Large intestine (tissue), 3 donors: ENCODE data around the gene BAZ1A. TPM values are rescaled to one million over a fixed set of nuclear protein-coding genes. Genes with fewer than 3 reads are reported as not detected.

Experiments used
- DNase-seq, 2 donors: peaks; one replicate each; pipeline versions ENCODE4 v3.0.0 to v3.0.0-alpha.2; 2013
- H3K27ac ChIP-seq: one replicate; pipeline ENCODE4 v1.5.1; 2013; ENCODE audit warnings: low read length
- H3K27me3 ChIP-seq: 2 replicates; pipeline ENCODE4 v1.6.1; 2013; ENCODE audit warnings: low read length; ENCODE audit not compliant: control insufficient read depth, insufficient read depth
- H3K36me3 ChIP-seq: 2 replicates; pipeline ENCODE4 v1.6.1; 2013; ENCODE audit warnings: low read length; ENCODE audit not compliant: control insufficient read depth, insufficient read depth
- H3K4me1 ChIP-seq: one replicate; pipeline ENCODE4 v1.6.1; 2013; ENCODE audit warnings: low read length; ENCODE audit not compliant: control insufficient read depth, insufficient read depth
- H3K4me3 ChIP-seq: one replicate; pipeline ENCODE4 v1.5.1; 2013; ENCODE audit warnings: low read length
- H3K9me3 ChIP-seq: one replicate; pipeline ENCODE4 v1.6.1; 2013; ENCODE audit warnings: mild to moderate bottlenecking, low read depth, low read length, moderate library complexity; ENCODE audit not compliant: control insufficient read depth
- WGBS: methylation state at CpG from one replicate; pipeline ENCODE4 v1.1.5; 2013; ENCODE audit warnings: low lambda C conversion rate; ENCODE audit not compliant: insufficient coverage; 5-methylcytosine and 5-hydroxymethylcytosine counted together
- polyA plus RNA-seq: library from polyadenylated mRNA; unstranded; fragments of 120-200 nt; gene quantifications from one replicate; pipeline ENCODE4 v1.2.1, GENCODE V29; 2013

Gene BAZ1A
- polyA plus RNA-seq, 1 donor: 26.7 TPM

- no peak overlapping the region for H3K27ac ChIP-seq
- 100% methylated on average over 1 of the region's 7 CpGs for WGBS
- H3K4me1 ChIP-seq: no peaks in the 10 kb centered on the region
- no peak overlapping the region for H3K4me3 ChIP-seq
- DNase-seq: no peak
- H3K36me3 ChIP-seq: peaks cover 23% of the 10 kb centered on the region
- no peaks in the 10 kb centered on the region for H3K9me3 ChIP-seq
- H3K27me3 ChIP-seq: no peaks in the 10 kb centered on the region
These were observed 17.3 kb downstream of the BAZ1A start for GRCh38 chr14:34857689-34858449.

- Histone ChIP-seq H3K4me3 (no peak overlapping the region), H3K4me1 (no peaks in the 10 kb centered on the region), H3K36me3 (peaks cover 19% of the 10 kb centered on the region), H3K27me3 (no peaks in the 10 kb centered on the region), H3K27ac (no peak overlapping the region), H3K9me3 (no peaks in the 10 kb centered on the region)
- no peak for DNase-seq
These were observed 22.1 kb downstream of the BAZ1A start for GRCh38 chr14:34853041-34853440.

DNA sequence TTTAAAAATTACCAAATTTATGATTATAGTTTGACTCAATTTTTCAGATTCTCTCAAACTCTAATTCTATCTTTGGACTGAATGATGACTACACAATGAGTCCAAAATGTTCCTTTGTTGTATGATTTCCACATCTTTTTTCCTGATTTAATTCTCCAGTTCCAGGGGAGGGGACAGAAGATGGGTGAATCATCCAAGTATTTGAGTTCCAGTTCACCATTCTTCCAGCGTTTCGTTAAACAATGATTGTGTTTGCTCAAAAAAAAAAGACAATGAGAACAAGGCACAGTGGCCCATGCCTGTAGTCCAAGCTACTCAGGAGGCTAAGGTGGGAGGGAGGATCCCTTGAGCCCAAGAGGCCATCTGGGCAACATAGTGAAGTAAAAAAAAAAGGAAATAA is 23.8 kb downstream of the BAZ1A start:
- DNase-seq: no peak
- Histone ChIP-seq H3K27ac (no peak overlapping the region), H3K27me3 (no peaks in the 10 kb centered on the region), H3K9me3 (no peaks in the 10 kb centered on the region), H3K36me3 (peaks cover 15% of the 10 kb centered on the region), H3K4me1 (no peaks in the 10 kb centered on the region), H3K4me3 (no peak overlapping the region)
- 68% methylated on average over 2 of the region's 2 CpGs for whole genome bisulfite sequencing

- H3K27me3 ChIP-seq: no peaks in the 10 kb centered on the region
- H3K36me3 ChIP-seq: no peaks in the 10 kb centered on the region
- 100% methylated on average over 1 of the region's 1 CpG for WGBS
- no peak overlapping the region for H3K4me3 ChIP-seq
- H3K4me1 ChIP-seq: no peaks in the 10 kb centered on the region
- no peak for DNase-seq
- no peaks in the 10 kb centered on the region for H3K9me3 ChIP-seq
- H3K27ac ChIP-seq: no peak overlapping the region
These were observed 29.3 kb downstream of the BAZ1A start for GRCh38 chr14:34845869-34846268.

DNA sequence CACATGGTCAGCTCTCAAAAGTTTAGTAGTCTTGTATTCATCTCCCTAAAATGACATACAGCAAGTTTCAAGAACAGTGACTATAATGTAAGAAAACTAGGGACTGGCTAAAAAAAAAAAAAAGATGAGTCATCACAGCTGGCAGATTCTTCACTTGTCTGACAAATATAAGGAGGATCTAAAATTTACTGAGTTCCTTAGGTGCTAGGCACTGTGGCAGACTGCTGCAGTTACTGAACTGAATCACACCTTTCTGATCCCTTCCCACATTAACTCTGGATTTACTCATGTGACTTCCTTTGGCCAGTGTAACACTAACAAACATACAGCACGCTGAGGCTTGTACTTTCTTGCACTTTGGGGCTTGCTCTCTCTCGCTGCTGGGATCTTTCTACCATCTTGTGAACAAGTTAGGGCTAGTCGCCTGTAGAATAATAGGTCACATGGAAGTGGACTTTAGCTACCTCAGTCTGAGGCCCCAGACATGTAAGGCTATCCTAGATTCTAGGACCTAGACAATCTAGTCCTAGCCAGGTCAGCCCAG is 32.1 kb downstream of the BAZ1A start:
- WGBS: no CpG with 5 or more reads among the region's 3 CpGs
- H3K4me1 ChIP-seq: no peaks in the 10 kb centered on the region
- H3K27me3 ChIP-seq: no peaks in the 10 kb centered on the region
- no peak overlapping the region for H3K4me3 ChIP-seq
- DNase-seq: peak in 1 of 2 donors; percentile 5
- no peak overlapping the region for H3K27ac ChIP-seq
- no peaks in the 10 kb centered on the region for H3K36me3 ChIP-seq
- no peaks in the 10 kb centered on the region for H3K9me3 ChIP-seq

DNA sequence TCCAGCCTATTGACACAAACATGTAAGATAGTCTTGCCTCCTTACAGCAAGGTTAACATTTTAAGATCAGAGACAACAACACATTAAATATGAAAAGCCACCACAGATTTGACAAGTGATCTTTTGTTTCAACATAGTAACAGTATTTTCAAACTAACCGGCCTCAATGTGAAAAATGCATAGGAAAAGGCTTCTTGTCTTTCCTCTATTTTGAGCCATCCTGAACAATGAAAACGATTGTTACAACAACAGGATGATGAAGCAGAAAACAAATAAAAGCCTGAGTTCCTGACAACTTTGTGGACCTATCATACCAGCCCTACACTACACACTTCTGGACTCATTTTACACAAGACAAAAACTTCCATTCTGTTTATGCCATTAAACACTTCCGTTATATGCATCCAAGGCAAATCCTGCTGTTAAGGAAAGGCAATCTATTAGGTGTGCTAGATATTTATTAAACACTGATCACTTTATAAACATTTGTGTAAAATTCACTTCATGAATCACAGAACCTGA is 37.3 kb downstream of the BAZ1A start:
- Histone ChIP-seq H3K27ac (no peak overlapping the region), H3K4me3 (no peak overlapping the region), H3K9me3 (no peaks in the 10 kb centered on the region), H3K27me3 (no peaks in the 10 kb centered on the region), H3K36me3 (no peaks in the 10 kb centered on the region), H3K4me1 (no peaks in the 10 kb centered on the region)
- no peak for DNase-seq
- 100% methylated on average over 1 of the region's 3 CpGs for WGBS

DNA sequence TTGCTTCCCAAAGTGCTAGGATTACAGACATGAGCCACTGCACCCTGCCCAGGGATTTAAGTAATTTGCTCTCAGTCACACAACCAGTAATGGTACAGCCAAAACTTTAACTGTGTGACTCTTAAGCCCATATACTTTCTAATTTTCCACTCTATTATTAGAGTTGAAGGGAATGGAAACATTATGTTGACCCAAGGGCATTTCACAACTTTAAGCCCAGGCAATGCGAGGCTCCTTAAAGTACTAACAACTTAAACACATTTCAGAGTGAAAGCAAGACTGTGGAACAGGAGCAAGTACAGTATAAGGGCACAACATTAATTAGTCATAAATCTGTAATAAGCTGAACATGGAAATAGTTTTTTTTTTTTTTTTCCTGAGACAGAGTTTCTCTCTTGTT is 39.8 kb downstream of the BAZ1A start:
- Histone ChIP-seq H3K9me3 (no peaks in the 10 kb centered on the region), H3K36me3 (no peaks in the 10 kb centered on the region), H3K4me1 (no peaks in the 10 kb centered on the region), H3K27ac (no peak overlapping the region), H3K27me3 (no peaks in the 10 kb centered on the region), H3K4me3 (no peak overlapping the region)
- WGBS: no CpG with 5 or more reads among the region's 1 CpG
- DNase-seq: no peak

DNA sequence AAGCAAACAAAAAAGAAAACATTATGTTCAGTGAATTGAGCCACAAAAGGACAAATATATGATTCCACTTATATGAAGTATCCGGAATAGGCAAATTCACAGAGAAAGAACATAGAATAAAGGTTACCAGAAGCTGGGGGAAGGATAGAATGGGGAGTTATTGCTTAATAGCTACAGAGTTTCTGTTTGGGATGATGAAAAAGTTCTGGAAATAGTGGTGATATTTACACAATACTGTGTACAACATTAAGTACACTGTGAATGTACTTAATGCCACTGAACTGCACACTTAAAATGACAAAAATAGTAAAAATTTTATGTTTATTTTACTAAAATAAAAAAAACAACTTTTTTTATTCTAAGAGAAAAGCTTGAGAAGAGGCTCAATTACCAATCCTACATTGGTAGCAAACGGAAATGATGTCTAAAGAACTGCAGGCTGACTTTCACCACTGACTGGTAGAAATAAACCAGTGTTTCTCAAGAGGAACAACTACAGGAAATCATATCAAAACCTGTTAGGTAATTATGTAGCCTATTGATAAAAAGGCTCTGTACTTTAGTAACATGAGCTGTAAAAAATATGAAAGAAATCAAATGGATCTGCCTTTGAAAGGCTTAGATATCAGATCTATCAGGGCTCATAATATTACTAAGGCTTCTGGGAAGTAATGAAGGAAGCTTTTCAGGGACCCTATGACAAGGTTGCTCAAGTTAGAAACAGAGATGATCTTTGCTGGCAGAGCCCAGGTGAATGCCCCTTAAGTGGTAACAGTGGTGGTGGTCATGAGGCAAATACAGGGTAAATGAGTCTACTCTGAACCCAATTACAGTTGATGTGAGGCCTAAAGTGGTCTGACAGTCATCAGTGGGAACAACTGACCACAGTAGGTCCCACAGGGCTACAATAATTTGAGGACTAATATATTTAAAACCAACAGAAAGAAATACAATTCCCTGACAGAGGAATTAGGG is 41.3 kb downstream of the BAZ1A start:
- H3K27ac ChIP-seq: no peak overlapping the region
- WGBS: 93% methylated on average over 2 of the region's 2 CpGs
- H3K36me3 ChIP-seq: no peaks in the 10 kb centered on the region
- no peaks in the 10 kb centered on the region for H3K9me3 ChIP-seq
- H3K27me3 ChIP-seq: no peaks in the 10 kb centered on the region
- DNase-seq: no peak
- no peak overlapping the region for H3K4me3 ChIP-seq
- no peaks in the 10 kb centered on the region for H3K4me1 ChIP-seq

DNA sequence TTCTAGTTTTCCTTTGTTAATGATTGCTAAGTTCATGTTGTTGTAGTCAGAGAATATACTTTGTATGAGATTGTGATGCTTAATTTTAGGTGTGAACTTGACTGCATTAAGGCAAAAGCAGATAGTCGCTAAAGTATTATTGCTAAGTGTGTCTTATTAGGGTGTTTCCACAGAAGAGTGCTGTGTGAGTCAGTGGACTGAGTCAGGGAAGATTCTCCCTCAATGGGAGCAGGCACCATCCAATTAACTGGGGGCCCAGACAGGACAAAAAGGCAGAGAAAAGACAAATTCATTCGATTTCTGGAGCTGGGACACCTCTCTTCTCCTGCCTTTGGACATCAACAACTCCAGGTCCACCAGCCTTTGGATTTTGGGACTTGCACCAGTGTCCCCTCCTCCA is 48.5 kb downstream of the BAZ1A start:
- H3K36me3 ChIP-seq: peaks cover 10% of the 10 kb centered on the region

DNA sequence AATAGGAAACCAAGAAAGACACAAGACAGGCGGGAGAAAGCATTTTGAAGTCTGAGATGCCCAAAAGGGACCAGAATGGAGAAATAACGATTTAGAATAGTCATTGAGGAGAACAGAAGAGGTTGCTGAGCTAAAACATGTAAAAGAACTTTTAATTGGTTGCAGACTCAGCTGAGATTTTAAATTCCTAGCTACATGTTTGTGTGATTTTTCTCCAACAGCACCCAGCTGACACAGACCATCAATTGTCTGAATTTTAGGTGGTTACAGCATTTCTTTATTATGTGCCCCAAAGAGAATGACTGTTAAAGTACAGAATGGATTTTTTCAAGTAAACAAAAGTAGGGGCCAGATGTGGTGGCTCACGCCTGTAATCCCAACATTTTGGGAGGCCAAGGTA is 50.3 kb downstream of the BAZ1A start:
- Histone ChIP-seq H3K27me3 (no peaks in the 10 kb centered on the region), H3K27ac (no peak overlapping the region)
- 93% methylated on average over 2 of the region's 3 CpGs for WGBS

More for the DNA sequence above, 48.5 kb downstream of the BAZ1A start:
- Histone ChIP-seq H3K4me1 (no peaks in the 10 kb centered on the region), H3K27me3 (no peaks in the 10 kb centered on the region), H3K9me3 (no peaks in the 10 kb centered on the region), H3K27ac (no peak overlapping the region), H3K4me3 (no peak overlapping the region)
- DNase-seq: no peak
- WGBS: 100% methylated on average over 1 of the region's 2 CpGs

More for the DNA sequence above, 50.3 kb downstream of the BAZ1A start:
- Histone ChIP-seq H3K4me1 (no peaks in the 10 kb centered on the region), H3K4me3 (no peak overlapping the region), H3K9me3 (no peaks in the 10 kb centered on the region), H3K36me3 (peaks cover 14% of the 10 kb centered on the region)
- no peak for DNase-seq
